ENCODE measurements around the gene LRSAM1. TPM values are rescaled to one million over a fixed set of nuclear protein-coding genes. Genes with fewer than 3 reads are reported as not detected.

The LRSAM1 gene
- total RNA-seq, 1 donor from 2014 or later, result 6.7 TPM

GRCh38 chr9:127411122-127411521, 40.2 kb upstream of the LRSAM1 start:
- H3K27ac ChIP-seq, result no peak overlapping the region
- no peak overlapping the region for H3K4me3 Mint-ChIP-seq
- peaks cover 6% of the 10 kb centered on the region for H3K36me3 Mint-ChIP-seq
- H3K9me3 ChIP-seq (ENCODE audit: low read depth), result no peaks in the 10 kb centered on the region
- no peaks in the 10 kb centered on the region for H4K20me1 ChIP-seq (ENCODE audit: low read depth)
- no peak overlapping the region for H3K9ac ChIP-seq
- no peaks in the 10 kb centered on the region for H3K27me3 ChIP-seq
- no peaks in the 10 kb centered on the region for H3K9me3 Mint-ChIP-seq
- H3K27me3 Mint-ChIP-seq (ENCODE audit: insufficient read depth, low read depth), result peaks cover under 1% of the 10 kb centered on the region
- H3K4me2 ChIP-seq, result no peak overlapping the region
- H2AFZ ChIP-seq (replicated peaks), result no peak overlapping the region
- TF ChIP-seq EZH2phosphoT487 (IDR thresholded peaks at IDR 0.05) (no peak), EZH2 (IDR thresholded peaks at IDR 0.05) (no peak)
- TF ChIP-seq, protein P1, sequence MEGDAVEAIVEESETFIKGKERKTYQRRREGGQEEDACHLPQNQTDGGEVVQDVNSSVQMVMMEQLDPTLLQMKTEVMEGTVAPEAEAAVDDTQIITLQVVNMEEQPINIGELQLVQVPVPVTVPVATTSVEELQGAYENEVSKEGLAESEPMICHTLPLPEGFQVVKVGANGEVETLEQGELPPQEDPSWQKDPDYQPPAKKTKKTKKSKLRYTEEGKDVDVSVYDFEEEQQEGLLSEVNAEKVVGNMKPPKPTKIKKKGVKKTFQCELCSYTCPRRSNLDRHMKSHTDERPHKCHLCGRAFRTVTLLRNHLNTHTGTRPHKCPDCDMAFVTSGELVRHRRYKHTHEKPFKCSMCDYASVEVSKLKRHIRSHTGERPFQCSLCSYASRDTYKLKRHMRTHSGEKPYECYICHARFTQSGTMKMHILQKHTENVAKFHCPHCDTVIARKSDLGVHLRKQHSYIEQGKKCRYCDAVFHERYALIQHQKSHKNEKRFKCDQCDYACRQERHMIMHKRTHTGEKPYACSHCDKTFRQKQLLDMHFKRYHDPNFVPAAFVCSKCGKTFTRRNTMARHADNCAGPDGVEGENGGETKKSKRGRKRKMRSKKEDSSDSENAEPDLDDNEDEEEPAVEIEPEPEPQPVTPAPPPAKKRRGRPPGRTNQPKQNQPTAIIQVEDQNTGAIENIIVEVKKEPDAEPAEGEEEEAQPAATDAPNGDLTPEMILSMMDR (IDR thresholded peaks at IDR 0.05), result no peak
- no peaks in the 10 kb centered on the region for H3K4me1 ChIP-seq
- DNase-seq (ENCODE audit: low spot score), result no peak
- H3K4me3 ChIP-seq, result no peak overlapping the region
- no peaks in the 10 kb centered on the region for H3K79me2 ChIP-seq (ENCODE audit: low read depth)
- H3K4me1 Mint-ChIP-seq, result peaks cover 14% of the 10 kb centered on the region
- H3F3A ChIP-seq (ENCODE audit: low read depth), result no peaks in the 10 kb centered on the region
- H3K27ac Mint-ChIP-seq, result no peak overlapping the region
- no peaks in the 10 kb centered on the region for H3K36me3 ChIP-seq

- no peak overlapping the region for H3K27ac ChIP-seq
- H3K4me2 ChIP-seq, result no peak overlapping the region
- Mint-ChIP-seq H3K36me3 (peaks cover 9% of the 10 kb centered on the region), H3K9me3 (no peaks in the 10 kb centered on the region), H3K4me3 (no peak overlapping the region), H3K27ac (no peak overlapping the region), H3K4me1 (no peaks in the 10 kb centered on the region), H3K27me3 (ENCODE audit: insufficient read depth, low read depth) (peaks cover 8% of the 10 kb centered on the region)
- TF ChIP-seq EZH2phosphoT487 (IDR thresholded peaks at IDR 0.05) (no peak), EZH2 (IDR thresholded peaks at IDR 0.05) (no peak)
- TF ChIP-seq, protein P1 (IDR thresholded peaks at IDR 0.05), result no peak
- no peaks in the 10 kb centered on the region for H3K79me2 ChIP-seq (ENCODE audit: low read depth)
- H3K36me3 ChIP-seq, result no peaks in the 10 kb centered on the region
- no peak overlapping the region for H3K9ac ChIP-seq
- no peaks in the 10 kb centered on the region for H3K9me3 ChIP-seq (ENCODE audit: low read depth)
- no peaks in the 10 kb centered on the region for H3K27me3 ChIP-seq
- no peaks in the 10 kb centered on the region for H4K20me1 ChIP-seq (ENCODE audit: low read depth)
- no peak for DNase-seq (ENCODE audit: low spot score)
- H3K4me1 ChIP-seq, result peaks cover 5% of the 10 kb centered on the region
- no peak overlapping the region for H3K4me3 ChIP-seq
- H3F3A ChIP-seq (ENCODE audit: low read depth), result no peaks in the 10 kb centered on the region
- no peak overlapping the region for H2AFZ ChIP-seq (replicated peaks)
These were observed 36.2 kb upstream of the LRSAM1 start for GRCh38 chr9:127415141-127415540.

- peaks cover 8% of the 10 kb centered on the region for H3K27me3 Mint-ChIP-seq (ENCODE audit: insufficient read depth, low read depth)
- H3K27ac ChIP-seq, result no peak overlapping the region
- no peaks in the 10 kb centered on the region for H3K9me3 Mint-ChIP-seq
- no peak for TF ChIP-seq EZH2phosphoT487 (IDR thresholded peaks at IDR 0.05)
- TF ChIP-seq, protein P1 (IDR thresholded peaks at IDR 0.05), result no peak
- TF ChIP-seq EZH2 (IDR thresholded peaks at IDR 0.05), result no peak
- H3K27ac Mint-ChIP-seq, result no peak overlapping the region
- no peak overlapping the region for H3K4me2 ChIP-seq
- no peaks in the 10 kb centered on the region for H3K79me2 ChIP-seq (ENCODE audit: low read depth)
- H3K36me3 ChIP-seq, result no peaks in the 10 kb centered on the region
- H3K4me3 Mint-ChIP-seq, result no peak overlapping the region
- no peaks in the 10 kb centered on the region for H3F3A ChIP-seq (ENCODE audit: low read depth)
- DNase-seq (ENCODE audit: low spot score), result no peak
- H3K4me3 ChIP-seq, result no peak overlapping the region
- no peak overlapping the region for H3K9ac ChIP-seq
- no peaks in the 10 kb centered on the region for H4K20me1 ChIP-seq (ENCODE audit: low read depth)
- no peaks in the 10 kb centered on the region for H3K4me1 Mint-ChIP-seq
- H3K9me3 ChIP-seq (ENCODE audit: low read depth), result no peaks in the 10 kb centered on the region
- H2AFZ ChIP-seq (replicated peaks), result no peak overlapping the region
- H3K27me3 ChIP-seq, result no peaks in the 10 kb centered on the region
- peaks cover 5% of the 10 kb centered on the region for H3K4me1 ChIP-seq
- peaks cover 9% of the 10 kb centered on the region for H3K36me3 Mint-ChIP-seq
These were observed 35.7 kb upstream of the LRSAM1 start for GRCh38 chr9:127415657-127416056.
